ENCODE data around the gene CAMK2N2. TPM values are rescaled to one million over a fixed set of nuclear protein-coding genes. Genes with fewer than 3 reads are reported as not detected.
A peak's percentile ranks its signal among the peaks of the same experiment; 100 is the strongest.

Gene CAMK2N2
- total RNA-seq = 0.26 TPM
- polyA plus RNA-seq = 0.29 TPM

DNA sequence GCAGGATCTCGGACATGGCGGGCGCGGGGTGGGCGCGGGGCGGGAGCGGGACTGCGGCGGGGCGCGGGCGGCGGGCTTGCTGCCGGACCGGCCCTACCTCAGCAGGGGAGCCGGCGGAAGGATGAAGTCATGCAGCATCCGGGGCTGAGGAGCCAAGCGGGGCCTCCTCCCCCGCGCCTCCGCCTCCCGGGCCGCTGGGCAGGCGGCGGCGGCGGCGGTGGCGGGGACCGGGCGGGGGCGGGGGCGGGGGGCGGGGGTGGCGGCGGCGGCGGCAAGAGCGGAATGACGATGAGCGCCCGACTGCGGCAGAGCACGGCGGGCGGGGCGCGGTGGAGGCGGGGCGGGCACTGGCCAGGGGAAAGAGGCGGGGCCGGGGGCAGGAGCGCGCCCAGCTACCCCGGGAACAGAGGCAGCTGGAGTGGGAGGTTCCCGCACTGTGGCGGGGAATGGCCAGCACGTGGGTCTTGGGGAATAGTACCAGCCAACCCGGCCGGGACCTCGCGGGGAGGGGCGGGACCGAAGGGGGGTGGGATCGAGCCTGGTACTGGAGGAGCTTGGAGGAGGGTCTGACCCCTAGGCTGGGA is at the start of gene CAMK2N2:
Gene CAMK2N2 (minus strand): TSS at position 284 of the 584 bp plus-strand sequence. CDS start 268 bp downstream, at position 16.
- 1% methylated on average over 65 of the region's 67 CpGs for WGBS
- no peak for DNase-seq (ENCODE audit: extremely low spot score)
- Histone ChIP-seq H3K4me3 (ENCODE audit: low read depth, low read length) (peak within 1 kb of the TSS; percentile 57), H3K4me1 (ENCODE audit: insufficient read depth) (no peaks in the 10 kb centered on the region), H3K36me3 (ENCODE audit: insufficient read depth) (no peaks in the 10 kb centered on the region), H3K27ac (ENCODE audit: low read depth) (no peak within 1 kb of the TSS)

DNA sequence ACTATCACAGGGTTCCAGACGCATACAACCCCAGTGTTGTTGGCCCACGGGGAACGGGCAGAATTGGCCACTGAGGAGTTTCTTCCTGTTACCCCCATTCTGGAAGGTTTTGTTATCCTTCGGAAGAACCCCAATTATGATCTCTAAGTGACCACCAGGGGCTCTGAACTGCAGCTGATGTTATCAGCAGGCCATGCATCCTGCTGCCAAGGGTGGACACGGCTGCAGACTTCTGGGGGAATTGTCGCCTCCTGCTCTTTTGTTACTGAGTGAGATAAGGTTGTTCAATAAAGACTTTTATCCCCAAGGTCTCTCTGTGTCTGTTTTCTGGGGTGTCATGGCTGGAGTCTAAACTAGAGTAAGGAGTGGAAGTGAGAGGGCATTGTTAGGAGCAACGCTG is 47.4 kb upstream of the CAMK2N2 start:
- H3K4me3 ChIP-seq (ENCODE audit: low read depth, low read length) = no peak overlapping the region
- no peak for DNase-seq (ENCODE audit: extremely low spot score)
- 71% methylated on average over 7 of the region's 7 CpGs for WGBS
- peaks cover 5% of the 10 kb centered on the region for H3K36me3 ChIP-seq (ENCODE audit: insufficient read depth)
- no peak overlapping the region for H3K27ac ChIP-seq (ENCODE audit: low read depth)
- H3K4me1 ChIP-seq (ENCODE audit: insufficient read depth) = peaks cover under 1% of the 10 kb centered on the region

DNA sequence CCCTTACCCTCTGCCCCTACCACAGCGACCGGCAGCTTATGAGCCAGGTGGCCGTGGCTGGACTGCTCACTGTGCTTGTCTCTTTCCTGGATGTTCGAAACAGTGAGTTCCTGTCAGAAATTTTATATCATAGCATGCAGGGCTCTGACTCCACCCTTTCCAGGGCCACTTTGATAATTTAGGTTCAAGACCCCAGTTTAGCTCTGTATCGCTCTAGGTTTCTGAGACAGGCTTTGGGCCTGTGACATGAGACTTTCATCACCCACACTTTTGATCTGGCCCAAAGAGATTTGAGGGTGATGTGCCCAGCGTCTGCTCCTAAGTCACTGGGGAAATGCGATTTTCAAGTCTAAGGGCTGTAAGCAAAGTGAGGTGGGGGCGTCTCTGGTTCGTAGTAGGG is 46.6 kb upstream of the CAMK2N2 start:
- WGBS = 95% methylated on average over 9 of the region's 9 CpGs
- Histone ChIP-seq H3K4me1 (ENCODE audit: insufficient read depth) (peaks cover 1% of the 10 kb centered on the region), H3K4me3 (ENCODE audit: low read depth, low read length) (no peak overlapping the region), H3K36me3 (ENCODE audit: insufficient read depth) (peaks cover 5% of the 10 kb centered on the region), H3K27ac (ENCODE audit: low read depth) (no peak overlapping the region)
- DNase-seq (ENCODE audit: extremely low spot score) = no peak

DNA sequence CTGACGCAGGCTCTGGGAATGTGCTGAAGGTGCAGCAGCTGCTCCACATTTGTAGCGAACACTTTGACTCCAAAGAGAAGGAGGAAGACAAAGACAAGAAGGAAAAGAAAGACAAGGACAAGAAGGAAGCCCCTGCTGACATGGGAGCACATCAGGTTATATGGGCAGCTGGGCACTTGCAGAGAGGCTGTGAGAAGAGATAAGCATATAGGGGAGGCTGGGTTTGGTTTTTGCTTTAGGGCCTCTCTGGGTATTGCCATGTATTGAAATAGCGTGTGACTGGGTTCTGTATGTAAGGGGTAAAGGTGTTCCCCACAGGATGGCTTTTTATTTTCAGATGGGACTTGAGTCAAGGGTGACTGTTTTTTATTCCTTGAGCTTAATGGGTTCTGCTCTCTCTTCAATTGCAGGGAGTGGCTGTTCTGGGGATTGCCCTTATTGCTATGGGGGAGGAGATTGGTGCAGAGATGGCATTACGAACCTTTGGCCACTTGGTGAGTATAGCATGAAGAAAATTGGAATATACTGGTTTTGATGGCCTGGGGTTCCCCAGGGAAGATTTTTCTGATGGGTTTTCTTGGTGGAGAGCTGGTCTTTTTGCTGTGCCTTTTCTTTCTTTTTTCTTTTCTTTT is 45.1 kb upstream of the CAMK2N2 start:
- H3K27ac ChIP-seq (ENCODE audit: low read depth) = no peak overlapping the region
- DNase-seq (ENCODE audit: extremely low spot score) = no peak
- whole genome bisulfite sequencing = 89% methylated on average over 4 of the region's 4 CpGs
- no peak overlapping the region for H3K4me3 ChIP-seq (ENCODE audit: low read depth, low read length)
- H3K4me1 ChIP-seq (ENCODE audit: insufficient read depth) = peaks cover 1% of the 10 kb centered on the region
- peaks cover 5% of the 10 kb centered on the region for H3K36me3 ChIP-seq (ENCODE audit: insufficient read depth)

DNA sequence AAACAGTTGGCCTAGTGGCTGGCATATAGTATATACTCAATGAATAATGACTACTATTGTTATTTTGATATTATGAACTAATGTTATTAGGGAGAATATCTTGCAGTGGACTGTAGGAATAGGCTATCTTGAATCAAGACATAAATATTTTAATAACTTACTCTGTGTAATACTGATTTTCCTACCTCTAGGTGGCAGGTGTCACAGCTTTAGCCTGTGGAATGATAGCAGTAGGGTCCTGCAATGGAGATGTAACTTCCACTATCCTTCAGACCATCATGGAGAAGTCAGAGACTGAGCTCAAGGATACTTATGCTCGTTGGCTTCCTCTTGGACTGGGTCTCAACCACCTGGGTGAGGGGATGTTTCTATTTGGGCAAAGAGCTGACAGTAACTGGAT is 44.2 kb upstream of the CAMK2N2 start:
- no peak for DNase-seq (ENCODE audit: extremely low spot score)
- no peak overlapping the region for H3K27ac ChIP-seq (ENCODE audit: low read depth)
- 70% methylated on average over 1 of the region's 1 CpG for WGBS
- H3K4me1 ChIP-seq (ENCODE audit: insufficient read depth) = peaks cover 1% of the 10 kb centered on the region
- peaks cover 5% of the 10 kb centered on the region for H3K36me3 ChIP-seq (ENCODE audit: insufficient read depth)
- no peak overlapping the region for H3K4me3 ChIP-seq (ENCODE audit: low read depth, low read length)

DNA sequence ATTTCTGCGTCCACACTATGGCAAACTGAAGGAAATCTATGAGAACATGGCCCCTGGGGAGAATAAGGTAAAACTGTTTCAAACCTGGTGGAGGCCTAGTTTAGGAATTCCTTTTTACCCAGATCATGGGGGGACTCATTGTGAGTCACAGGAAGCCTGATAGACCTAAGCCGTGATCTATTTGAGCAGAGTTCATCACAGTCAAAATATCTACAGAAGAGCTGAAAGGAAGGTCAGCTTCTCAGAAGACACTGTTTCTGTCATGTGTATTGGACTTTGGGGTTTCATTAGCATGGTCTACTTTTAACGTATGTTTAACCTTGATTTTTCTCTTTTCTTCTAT is 39.0 kb upstream of the CAMK2N2 start:
- Histone ChIP-seq H3K4me3 (ENCODE audit: low read depth, low read length) (no peak overlapping the region), H3K4me1 (ENCODE audit: insufficient read depth) (peaks cover 1% of the 10 kb centered on the region), H3K27ac (ENCODE audit: low read depth) (no peak overlapping the region), H3K36me3 (ENCODE audit: insufficient read depth) (no peaks in the 10 kb centered on the region)
- 79% methylated on average over 3 of the region's 3 CpGs for WGBS
- no peak for DNase-seq (ENCODE audit: extremely low spot score)

DNA sequence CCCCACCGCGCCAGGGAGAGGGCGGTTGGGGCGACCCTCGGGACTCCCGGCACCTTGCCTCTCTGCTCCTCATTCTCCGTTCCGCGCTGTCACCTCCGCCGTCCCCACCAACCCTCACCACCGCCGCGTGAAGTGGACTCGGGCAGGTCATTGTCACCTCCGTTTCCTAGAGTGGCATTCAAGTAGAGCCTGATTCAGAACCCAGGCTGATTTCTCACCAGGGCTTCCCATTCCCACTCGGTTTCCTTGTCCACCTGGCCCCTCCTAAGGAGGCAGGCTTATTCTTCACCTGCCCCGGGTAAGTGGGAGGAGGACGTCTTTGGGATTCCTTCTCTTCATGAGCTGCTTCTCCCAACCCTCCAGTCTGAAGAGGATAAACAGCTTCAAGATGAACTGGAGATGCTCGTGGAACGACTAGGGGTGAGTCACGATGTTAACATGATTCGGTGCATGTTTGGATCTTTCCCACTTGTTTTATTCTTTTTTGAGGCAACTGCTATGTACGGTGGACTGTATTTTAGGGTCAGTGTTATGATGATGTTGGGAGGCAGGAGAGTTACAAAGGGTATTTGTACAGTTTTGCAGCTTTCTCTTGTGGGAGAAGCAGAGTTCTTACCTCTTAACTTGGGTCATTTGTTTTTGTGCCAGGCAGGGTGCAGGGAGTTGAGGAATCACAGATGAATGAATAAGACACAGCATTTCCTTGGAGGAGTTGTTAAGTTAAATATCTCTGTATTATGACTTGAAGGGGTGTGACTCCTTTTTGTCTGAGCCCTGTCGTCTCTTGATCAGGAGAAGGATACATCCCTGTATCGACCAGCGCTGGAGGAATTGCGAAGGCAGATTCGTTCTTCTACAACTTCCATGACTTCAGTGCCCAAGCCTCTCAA is 38.4 kb upstream of the CAMK2N2 start:
- DNase-seq (ENCODE audit: extremely low spot score) = no peak
- Histone ChIP-seq H3K4me3 (ENCODE audit: low read depth, low read length) (peak overlapping the region; percentile 84), H3K27ac (ENCODE audit: low read depth) (peak overlapping the region; percentile 28), H3K36me3 (ENCODE audit: insufficient read depth) (no peaks in the 10 kb centered on the region), H3K4me1 (ENCODE audit: insufficient read depth) (peaks cover 1% of the 10 kb centered on the region)
- WGBS = 16% methylated on average over 29 of the region's 29 CpGs

DNA sequence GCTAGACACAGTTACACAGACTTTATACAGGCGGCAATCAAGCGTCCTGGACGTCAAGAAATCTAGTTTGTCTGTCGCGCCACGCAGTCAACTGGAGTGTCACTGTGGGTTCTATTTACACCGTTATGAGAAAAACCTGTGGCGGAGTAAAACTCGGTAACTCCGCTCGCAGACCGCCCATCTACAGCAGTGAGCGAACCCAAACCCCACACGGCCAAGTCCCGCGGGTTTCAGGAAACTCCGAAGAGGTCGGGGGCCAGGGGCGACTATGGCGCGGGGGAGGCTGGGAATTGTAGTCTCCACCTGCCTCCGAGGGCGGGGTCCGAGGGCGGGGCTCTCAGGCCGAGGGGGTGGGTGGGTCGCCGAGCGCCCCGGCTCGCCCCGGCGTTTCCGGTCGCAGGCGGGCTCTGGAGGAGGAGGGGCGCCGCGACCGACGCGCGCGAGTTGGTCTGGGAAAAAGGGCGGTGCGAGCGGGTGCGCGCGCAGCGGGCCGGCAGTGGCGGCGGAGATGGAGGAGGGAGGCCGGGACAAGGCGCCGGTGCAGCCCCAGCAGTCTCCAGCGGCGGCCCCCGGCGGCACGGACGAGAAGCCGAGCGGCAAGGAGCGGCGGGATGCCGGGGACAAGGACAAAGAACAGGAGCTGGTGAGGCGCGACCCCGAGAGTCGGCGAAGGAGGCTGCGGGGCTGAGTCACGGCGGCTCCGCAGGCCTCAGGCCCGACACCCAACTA is 37.6 kb upstream of the CAMK2N2 start, which contains the start of gene PSMD2:
Gene PSMD2 (plus strand): TSS at position 483 of the 729 bp plus-strand sequence. CDS start 26 bp downstream, at position 509.
- WGBS = under 1% methylated on average over 78 of the region's 78 CpGs
- H3K4me1 ChIP-seq (ENCODE audit: insufficient read depth) = peaks cover 1% of the 10 kb centered on the region

DNA sequence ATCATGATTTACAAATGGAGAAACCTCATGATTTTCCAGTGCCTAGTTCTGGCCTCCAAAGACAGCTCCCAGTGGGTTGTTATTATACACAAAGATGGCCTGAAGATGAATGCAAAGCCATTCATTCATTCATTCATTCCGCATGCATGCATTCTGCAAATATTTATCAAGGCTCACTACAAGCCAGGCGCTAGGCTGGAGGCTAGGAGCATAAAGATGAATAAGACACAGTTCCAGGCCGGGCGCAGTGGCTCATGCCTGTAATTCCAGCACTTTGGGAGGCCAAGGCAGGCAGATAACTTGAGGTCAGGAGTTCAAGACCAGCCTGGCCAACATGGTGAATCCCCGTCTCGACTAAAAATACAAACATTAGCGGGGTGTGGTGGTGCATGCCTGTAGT is 35.3 kb upstream of the CAMK2N2 start:
- Histone ChIP-seq H3K4me1 (ENCODE audit: insufficient read depth) (no peaks in the 10 kb centered on the region), H3K27ac (ENCODE audit: low read depth) (no peak overlapping the region), H3K36me3 (ENCODE audit: insufficient read depth) (no peaks in the 10 kb centered on the region), H3K4me3 (ENCODE audit: low read depth, low read length) (no peak overlapping the region)
- WGBS = 74% methylated on average over 7 of the region's 7 CpGs
- DNase-seq (ENCODE audit: extremely low spot score) = no peak

More for the DNA sequence above, 37.6 kb upstream of the CAMK2N2 start, which contains the start of gene PSMD2:
- Histone ChIP-seq H3K36me3 (ENCODE audit: insufficient read depth) (no peaks in the 10 kb centered on the region), H3K27ac (ENCODE audit: low read depth) (peak within 1 kb of the TSS; percentile 28), H3K4me3 (ENCODE audit: low read depth, low read length) (peak within 1 kb of the TSS; percentile 84)
- peak; percentile 89 for DNase-seq (ENCODE audit: extremely low spot score)

DNA sequence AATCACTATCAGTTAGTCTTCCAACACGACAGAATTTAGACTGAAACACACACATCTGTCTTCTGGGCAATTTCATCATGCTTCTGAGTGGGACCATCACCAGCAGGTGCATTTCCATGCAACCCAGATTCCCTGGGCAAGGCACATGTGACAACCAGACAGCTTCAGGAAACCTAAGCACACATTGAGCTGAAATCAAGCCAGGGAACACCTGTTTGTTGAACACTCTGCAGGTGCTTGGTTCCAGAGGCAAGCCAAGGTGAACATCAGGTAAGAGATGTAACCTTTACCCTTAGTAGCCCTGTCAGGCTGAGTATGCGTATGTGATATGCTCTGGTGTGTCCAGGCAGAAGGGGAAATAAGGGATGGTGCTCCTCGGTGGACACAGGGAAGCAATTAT is 34.4 kb upstream of the CAMK2N2 start:
- no peak overlapping the region for H3K4me3 ChIP-seq (ENCODE audit: low read depth, low read length)
- DNase-seq (ENCODE audit: extremely low spot score) = no peak
- no peaks in the 10 kb centered on the region for H3K36me3 ChIP-seq (ENCODE audit: insufficient read depth)
- H3K27ac ChIP-seq (ENCODE audit: low read depth) = no peak overlapping the region
- no peaks in the 10 kb centered on the region for H3K4me1 ChIP-seq (ENCODE audit: insufficient read depth)
- WGBS = 60% methylated on average over 3 of the region's 3 CpGs

DNA sequence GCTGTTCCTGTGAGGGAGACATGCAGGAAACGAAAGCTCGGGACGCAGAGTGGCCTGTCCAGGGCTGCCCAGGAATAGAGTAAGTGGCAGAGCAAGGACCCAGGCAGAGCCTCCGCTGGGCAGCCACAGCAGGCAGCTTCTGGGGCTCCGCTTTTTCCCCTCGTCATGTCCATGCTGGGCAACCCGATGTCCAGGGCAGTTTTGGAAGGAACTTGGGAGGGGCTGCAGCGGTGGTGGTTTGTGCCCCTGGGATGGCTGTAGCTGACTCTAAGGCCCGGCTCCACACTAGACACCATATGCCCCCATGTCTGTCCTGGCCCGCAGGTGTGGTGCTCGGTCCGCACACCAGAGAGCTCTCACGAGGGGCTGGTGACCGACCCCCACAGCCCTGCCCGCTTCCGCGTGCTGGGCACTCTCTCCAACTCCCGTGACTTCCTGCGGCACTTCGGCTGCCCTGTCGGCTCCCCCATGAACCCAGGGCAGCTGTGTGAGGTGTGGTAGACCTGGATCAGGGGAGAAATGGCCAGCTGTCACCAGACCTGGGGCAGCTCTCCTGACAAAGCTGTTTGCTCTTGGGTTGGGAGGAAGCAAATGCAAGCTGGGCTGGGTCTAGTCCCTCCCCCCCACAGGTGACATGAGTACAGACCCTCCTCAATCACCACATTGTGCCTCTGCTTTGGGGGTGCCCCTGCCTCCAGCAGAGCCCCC is 30.5 kb upstream of the CAMK2N2 start:
- DNase-seq (ENCODE audit: extremely low spot score) = no peak
- no peaks in the 10 kb centered on the region for H3K4me1 ChIP-seq (ENCODE audit: insufficient read depth)
- no peak overlapping the region for H3K4me3 ChIP-seq (ENCODE audit: low read depth, low read length)
- H3K27ac ChIP-seq (ENCODE audit: low read depth) = no peak overlapping the region
- 89% methylated on average over 21 of the region's 21 CpGs for WGBS
- no peaks in the 10 kb centered on the region for H3K36me3 ChIP-seq (ENCODE audit: insufficient read depth)

DNA sequence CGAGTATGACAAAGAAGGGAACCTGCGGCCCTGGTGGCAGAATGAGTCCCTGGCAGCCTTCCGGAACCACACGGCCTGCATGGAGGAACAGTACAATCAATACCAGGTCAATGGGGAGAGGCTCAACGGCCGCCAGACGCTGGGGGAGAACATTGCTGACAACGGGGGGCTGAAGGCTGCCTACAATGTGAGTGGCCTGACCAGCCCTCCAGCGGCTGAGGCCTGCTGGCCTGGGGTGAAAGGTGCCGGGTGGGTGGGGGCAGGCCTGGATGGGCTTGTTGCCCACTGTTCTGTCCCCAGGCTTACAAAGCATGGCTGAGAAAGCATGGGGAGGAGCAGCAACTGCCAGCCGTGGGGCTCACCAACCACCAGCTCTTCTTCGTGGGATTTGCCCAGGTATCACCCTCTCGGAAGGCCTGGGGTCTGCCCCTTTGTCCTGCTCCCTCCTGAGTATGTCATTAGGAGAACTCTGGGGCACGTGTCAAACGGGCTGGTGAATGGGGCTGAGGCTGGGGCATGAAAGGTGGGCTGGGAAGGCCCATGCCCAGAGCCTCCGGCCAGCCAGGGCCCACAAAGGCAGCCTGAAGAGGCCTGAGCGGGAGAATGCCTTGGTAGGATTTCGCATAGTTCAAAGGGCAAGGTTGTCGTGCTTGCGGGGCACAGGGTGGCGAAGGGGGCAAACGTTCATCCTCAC is 29.8 kb upstream of the CAMK2N2 start:
- DNase-seq (ENCODE audit: extremely low spot score) = no peak
- H3K27ac ChIP-seq (ENCODE audit: low read depth) = no peak overlapping the region
- no peaks in the 10 kb centered on the region for H3K36me3 ChIP-seq (ENCODE audit: insufficient read depth)
- H3K4me3 ChIP-seq (ENCODE audit: low read depth, low read length) = no peak overlapping the region
- H3K4me1 ChIP-seq (ENCODE audit: insufficient read depth) = no peaks in the 10 kb centered on the region
- 85% methylated on average over 22 of the region's 22 CpGs for WGBS

Measured in urinary bladder (tissue), 4 donors.